Aorta (tissue), 5 donors: ENCODE measurements around the gene IRAK1. TPM values are rescaled to one million over a fixed set of nuclear protein-coding genes. Genes with fewer than 3 reads are reported as not detected.

Experiments
- ATAC-seq: fragments of 200-7000 bp; cut with Tn5 transposase; one replicate; pipeline ENCODE4 v1.9.1; 2022; ENCODE audit warnings: moderate library complexity; ENCODE audit not compliant: low FRiP score
- DNase-seq, 2 donors: peaks; one replicate each; pipeline ENCODE4 v3.0.0-alpha.2; 2020
- H3K27ac ChIP-seq, 2 donors: one replicate each; pipeline ENCODE4 v1.5.1; 2013; ENCODE audit warnings: low read length in 2 of 2, mild to moderate bottlenecking in 2 of 2, moderate library complexity in 2 of 2, control low read depth in 1 of 2, inconsistent platforms in 1 of 2, low read depth in 1 of 2
- H3K27me3 ChIP-seq, 2 donors: one replicate each; pipeline ENCODE4 v1.6.1; 2013; ENCODE audit warnings: control low read depth in 1 of 2, low read length in 1 of 2, mild to moderate bottlenecking in 1 of 2, moderate library complexity in 1 of 2; ENCODE audit not compliant: insufficient read depth in 2 of 2, control insufficient read depth in 1 of 2
- H3K36me3 ChIP-seq, 2 donors: one replicate each; pipeline ENCODE4 v1.6.1; 2013; ENCODE audit warnings: control low read depth in 1 of 2, low read length in 1 of 2, mild to moderate bottlenecking in 1 of 2; ENCODE audit not compliant: insufficient read depth in 2 of 2, control insufficient read depth in 1 of 2
- H3K4me1 ChIP-seq, 2 donors: one replicate each; pipeline ENCODE4 v1.6.1; 2013; ENCODE audit warnings: low read length in 2 of 2, control low read depth in 1 of 2, mild to moderate bottlenecking in 1 of 2, moderate library complexity in 1 of 2; ENCODE audit not compliant: insufficient read depth in 2 of 2, control insufficient read depth in 1 of 2
- H3K4me3 ChIP-seq, 2 donors: one replicate each; pipeline ENCODE4 v1.5.1; 2013; ENCODE audit warnings: low read length in 2 of 2, control low read depth in 1 of 2, mild to moderate bottlenecking in 1 of 2
- H3K9me3 ChIP-seq: one replicate; pipeline ENCODE4 v1.6.1; 2013; ENCODE audit warnings: mild to moderate bottlenecking, low read length; ENCODE audit not compliant: control insufficient read depth
- WGBS, 2 donors: extraction: QIAGEN DNeasy Blood & Tissue Kit; methylation state at CpG; one replicate each; pipeline ENCODE4 v1.1.7; 2013; 5-methylcytosine and 5-hydroxymethylcytosine counted together
- intact Hi-C, 2 donors: fragments of 100-400 bp; cut with DNase I; formaldehyde crosslinking; loops; one replicate each; pipeline versions ENCODE4 v1.14.2 to v1.15.0; 2022
- polyA plus RNA-seq, 2 donors: library from polyadenylated mRNA; stranded (reverse); fragments of 200-250 nt; gene quantifications; one replicate each; pipeline ENCODE4 v1.2.3, GENCODE V29; 2013
- total RNA-seq, 2 donors: library from RNA; stranded (reverse); fragmentation: NEBNext Ultra II Directional; extraction: Animal tissue kit (Norgen Biotek cat#: 25700); gene quantifications; one replicate each; pipeline ENCODE4 v1.2.1, GENCODE V29; 2021
- donor health status: healthy with polysubstance abuse.
- donor health status: Bipolar disorder and iron deficiency.
- donor health status: DM: no; HTN: no; CAD: no.
- donor health status: DM: no; HTN: no; CAD: no.
- donor health status: DM: yes; HTN: yes; CAD: no.

The IRAK1 gene
- total and polyA plus RNA-seq, 4 donors, result 45.9 to 78.3 (median 61.4) TPM

GRCh38 chrX:153973127-153974002 is 46.3 kb downstream of the IRAK1 start:
- Histone ChIP-seq H3K4me1 (peaks cover 0 to 4% of the 10 kb centered on the region in 2 donors), H3K27ac (peak overlapping the region in 1 of 2 donors; percentile 78), H3K36me3 (no peaks in the 10 kb centered on the region), H3K9me3 (no peaks in the 10 kb centered on the region), H3K27me3 (no peaks in the 10 kb centered on the region), H3K4me3 (peak overlapping the region; percentile 48 to 65)
- ATAC-seq, result no peak
- WGBS, 2 donors, result 40 to 57% methylated on average over 20 of the region's 20 CpGs
- intact Hi-C loops, result loop anchor here in 1 of 2 donors (2.0 kb wide), 1 partner anchor 45 kb away; no protein-coding TSS in a partner anchor
- peak in 1 of 2 donors; percentile 49 for DNase-seq

GRCh38 chrX:153972368-153973126 is 47.2 kb downstream of the IRAK1 start, which contains the start of gene TMEM187:
Gene TMEM187 (plus strand): TSS chrX:153972754. CDS start chrX:153982063, 9,309 bp downstream.
- Histone ChIP-seq H3K4me1 (peaks cover 0 to 4% of the 10 kb centered on the region in 2 donors), H3K36me3 (no peaks in the 10 kb centered on the region), H3K27me3 (no peaks in the 10 kb centered on the region), H3K9me3 (no peaks in the 10 kb centered on the region), H3K27ac (peak within 1 kb of the TSS; percentile 45 to 98), H3K4me3 (peak within 1 kb of the TSS; percentile 49 to 77)
- 0 to 12% methylated on average over 96 to 103 of the region's 103 CpGs for WGBS, 2 donors
- DNase-seq (peak; percentile 94 to 95), ATAC-seq (peak; percentile 73)
- intact Hi-C loops, result loop anchor here in 1 of 2 donors (2.0 kb wide), 1 partner anchor 44 kb away; no protein-coding TSS in a partner anchor

DNA sequence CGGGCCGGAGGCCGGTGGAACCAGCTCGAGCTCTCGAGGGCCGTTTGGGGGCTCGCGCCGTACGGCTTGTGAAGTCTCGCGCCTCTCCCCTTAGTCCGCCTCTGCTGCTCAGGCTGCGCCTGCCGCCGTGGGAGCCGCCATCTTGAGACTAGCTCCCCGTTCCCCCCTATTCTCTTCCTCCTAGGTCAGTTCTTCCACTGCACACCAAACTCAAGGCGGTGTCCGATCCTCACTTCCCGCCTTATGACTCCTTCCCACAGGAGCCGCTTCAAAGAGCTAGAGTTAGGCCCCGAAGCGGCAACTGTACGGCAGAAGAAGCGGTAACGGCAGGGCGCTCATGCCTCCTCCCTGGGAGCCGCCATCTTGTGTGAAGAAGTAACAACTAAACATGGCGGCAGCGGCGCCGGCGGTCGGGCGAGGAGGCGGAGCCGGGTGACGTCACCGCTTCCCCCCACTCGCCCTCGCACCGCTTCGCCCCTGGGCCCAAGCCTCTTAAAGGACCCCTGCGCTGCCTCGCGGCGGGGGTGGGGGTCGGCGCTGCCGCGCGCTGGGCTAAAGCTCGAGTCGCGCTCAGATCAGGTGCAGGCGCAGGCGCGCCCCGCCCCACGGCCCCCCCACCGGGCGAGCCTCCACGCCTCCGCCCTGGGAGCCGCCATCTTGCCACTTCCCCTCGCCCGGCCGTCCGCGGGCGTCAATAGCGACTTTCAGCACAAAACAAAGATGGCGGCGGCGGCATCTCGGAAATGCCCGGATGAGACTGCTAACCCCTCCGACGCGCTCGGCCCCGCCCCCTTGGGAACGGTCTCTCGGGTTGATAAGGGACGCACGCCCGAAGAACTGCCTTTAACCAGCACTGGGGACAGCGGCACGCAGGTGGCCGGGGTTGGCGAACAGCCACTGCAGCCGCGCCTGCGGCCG is 48.0 kb downstream of the IRAK1 start, which contains the start of gene HCFC1:
Gene HCFC1, minus strand, starts transcription at position 369 of the 918 bp plus-strand sequence. CDS start 978 bp downstream, outside the sequence.
- Histone ChIP-seq H3K27ac (peak within 1 kb of the TSS; percentile 45 to 98), H3K4me1 (peaks cover 0 to 4% of the 10 kb centered on the region in 2 donors), H3K4me3 (peak within 1 kb of the TSS; percentile 49 to 77), H3K27me3 (no peaks in the 10 kb centered on the region), H3K36me3 (no peaks in the 10 kb centered on the region), H3K9me3 (no peaks in the 10 kb centered on the region)
- 0 to 10% methylated on average over 95 to 96 of the region's 96 CpGs for WGBS, 2 donors
- peak; percentile 87 for ATAC-seq
- intact Hi-C loops, result loop anchor here in 1 of 2 donors (2.0 kb wide), 1 partner anchor 43 kb away; no protein-coding TSS in a partner anchor
- DNase-seq, result peak; percentile 98

DNA sequence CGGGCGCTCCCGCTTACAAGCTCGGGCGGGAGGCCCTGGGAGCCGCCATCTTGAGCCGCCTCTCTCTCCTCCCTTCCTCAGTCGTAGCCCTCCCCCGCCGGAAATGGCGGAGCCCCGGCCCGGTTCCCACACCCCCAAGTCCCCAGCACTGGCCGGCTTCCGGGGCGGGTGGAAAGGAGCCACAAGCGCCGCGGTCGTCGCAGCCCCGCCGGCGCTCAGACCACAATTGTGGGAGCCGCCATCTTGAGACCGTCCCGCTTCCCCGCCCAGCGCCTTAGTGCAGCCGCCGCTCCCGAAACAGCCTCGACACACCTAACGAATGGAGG is 48.6 kb downstream of the IRAK1 start:
- Histone ChIP-seq H3K4me3 (peak overlapping the region; percentile 49 to 77), H3K9me3 (no peaks in the 10 kb centered on the region), H3K36me3 (no peaks in the 10 kb centered on the region), H3K27ac (peak overlapping the region; percentile 20 to 98), H3K4me1 (peaks cover 0 to 4% of the 10 kb centered on the region in 2 donors), H3K27me3 (no peaks in the 10 kb centered on the region)
- ATAC-seq, result peak; percentile 88
- WGBS, 2 donors, result 1 to 6% methylated on average over 34 of the region's 34 CpGs
- DNase-seq, result peak; percentile 97 to 98
- intact Hi-C loops, result no loop called here

DNA sequence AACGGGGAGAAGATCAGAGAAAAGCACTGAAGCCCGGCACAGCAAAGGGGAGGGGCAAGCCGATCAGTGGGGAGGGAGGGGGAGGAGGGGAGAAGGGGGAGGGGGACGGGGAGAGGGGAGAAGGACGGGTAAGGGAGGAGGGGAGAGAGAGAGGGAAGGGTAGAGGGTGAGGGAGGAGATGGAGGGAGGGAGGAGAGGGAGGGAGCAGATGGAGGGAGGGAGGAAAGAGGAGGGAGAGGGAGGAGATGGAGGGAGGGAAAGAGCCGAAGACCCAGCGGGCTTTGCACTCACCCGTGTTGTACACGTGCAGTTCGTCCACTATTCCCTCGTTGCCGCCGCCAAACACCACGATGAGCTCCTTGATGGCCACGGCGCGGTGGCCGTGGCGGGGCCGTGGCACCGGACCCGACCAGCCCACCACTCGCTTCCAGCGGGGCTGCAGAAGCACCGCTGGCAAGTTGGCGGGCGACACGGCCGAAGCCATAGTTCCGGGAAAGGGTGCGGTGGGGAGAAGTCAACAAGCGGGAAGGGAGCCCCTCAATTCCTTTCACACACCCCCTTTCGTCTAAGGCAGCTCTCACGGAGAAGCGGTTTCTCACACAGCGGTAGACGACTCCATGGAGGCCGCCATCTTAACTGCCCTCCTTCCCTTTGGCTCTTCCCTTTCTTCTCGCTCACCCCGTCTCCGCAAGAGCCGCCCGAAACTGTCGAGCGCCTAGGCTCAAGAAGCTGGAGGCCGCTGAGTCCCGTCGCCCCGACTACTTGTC is 49.2 kb downstream of the IRAK1 start:
- intact Hi-C loops, result no loop called here
- peak overlapping the region; percentile 49 to 77 for H3K4me3 ChIP-seq
- H3K36me3 ChIP-seq, result no peaks in the 10 kb centered on the region
- peak overlapping the region in 1 of 2 donors; percentile 98 for H3K27ac ChIP-seq
- peaks cover 0 to 4% of the 10 kb centered on the region in 2 donors for H3K4me1 ChIP-seq
- H3K9me3 ChIP-seq, result no peaks in the 10 kb centered on the region
- H3K27me3 ChIP-seq, result no peaks in the 10 kb centered on the region
- peak; percentile 68 to 77 for DNase-seq
- peak; percentile 49 for ATAC-seq
- 0 to 8% methylated on average over 42 to 49 of the region's 49 CpGs for WGBS, 2 donors

DNA sequence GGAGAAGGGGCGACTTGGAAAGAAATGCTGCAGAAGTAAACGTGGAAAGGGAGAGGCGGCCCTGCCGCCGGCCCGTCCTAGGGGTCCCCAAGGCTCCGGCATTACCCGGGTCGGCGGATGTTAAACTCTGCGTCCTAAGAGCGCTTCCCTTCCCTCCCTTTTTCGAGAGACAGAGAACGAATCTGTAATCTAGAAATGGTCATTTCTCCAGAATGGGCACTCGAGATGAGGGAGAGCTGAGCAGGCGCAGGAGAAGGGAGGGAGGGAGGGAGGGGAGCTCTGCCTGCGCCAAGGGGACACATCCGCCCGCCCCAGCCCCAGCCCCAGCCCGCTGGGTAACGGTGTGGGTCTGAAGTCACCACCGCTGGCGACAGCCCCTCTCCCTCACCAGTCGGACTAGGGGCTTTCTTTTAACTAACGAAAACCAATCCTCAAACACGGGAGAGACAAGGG is 49.8 kb downstream of the IRAK1 start:
- no peaks in the 10 kb centered on the region for H3K36me3 ChIP-seq
- DNase-seq, result peak; percentile 67 to 85
- peak overlapping the region; percentile 33 to 77 for H3K4me3 ChIP-seq
- no peaks in the 10 kb centered on the region for H3K27me3 ChIP-seq
- peak overlapping the region in 1 of 2 donors; percentile 60 for H3K27ac ChIP-seq
- 0 to 10% methylated on average over 22 to 26 of the region's 26 CpGs for WGBS, 2 donors
- H3K9me3 ChIP-seq, result no peaks in the 10 kb centered on the region
- ATAC-seq, result no peak
- intact Hi-C loops, result no loop called here
- H3K4me1 ChIP-seq, result peaks cover 0 to 4% of the 10 kb centered on the region in 2 donors

GRCh38 chrX:153969125-153969903 is 50.4 kb downstream of the IRAK1 start:
- H3K4me1 ChIP-seq, result peaks cover 0 to 4% of the 10 kb centered on the region in 2 donors
- no peaks in the 10 kb centered on the region for H3K9me3 ChIP-seq
- H3K27ac ChIP-seq, result peak overlapping the region in 1 of 2 donors; percentile 60

More at GRCh38 chrX:153969125-153969903, 50.4 kb downstream of the IRAK1 start:
- no peaks in the 10 kb centered on the region for H3K27me3 ChIP-seq
- intact Hi-C loops, result no loop called here
- DNase-seq (peak in 1 of 2 donors; percentile 49), ATAC-seq (no peak)
- no peaks in the 10 kb centered on the region for H3K36me3 ChIP-seq
- peak overlapping the region; percentile 33 to 77 for H3K4me3 ChIP-seq
- WGBS, 2 donors, result 1 to 43% methylated on average over 25 of the region's 25 CpGs
